Dendritic cell treated with granulocyte-macrophage colony-stimulating factor and Interleukin-4, amounts not matched to agents 40 ng/mL and 50 ng/mL, for 4 days (primary cell): ENCODE results near the gene SLC25A48.

ENCODE experiments used
- H3K27ac Mint-ChIP-seq: one replicate; pipeline ENCODE4 v1.8.0; 2022; ENCODE audit warnings: mild to moderate bottlenecking, mixed read lengths
- H3K27me3 Mint-ChIP-seq: one replicate; pipeline ENCODE4 v1.8.0; 2022; ENCODE audit warnings: mild to moderate bottlenecking, mixed read lengths
- H3K36me3 Mint-ChIP-seq: one replicate; pipeline ENCODE4 v1.8.0; 2022; ENCODE audit warnings: low read depth, mixed read lengths
- H3K4me1 Mint-ChIP-seq: one replicate; pipeline ENCODE4 v1.8.0; 2022; ENCODE audit warnings: low read depth, mixed read lengths
- H3K4me3 Mint-ChIP-seq: one replicate; pipeline ENCODE4 v1.8.0; 2022; ENCODE audit warnings: mild to moderate bottlenecking, moderate library complexity, mixed read lengths
- H3K9me3 Mint-ChIP-seq: one replicate; pipeline ENCODE4 v1.8.0; 2022; ENCODE audit warnings: mixed read lengths
- intact Hi-C: fragments of 100-400 bp; cut with micrococcal nuclease; formaldehyde crosslinking; loops from one replicate; pipeline ENCODE4 v1.15.0; 2022

SLC25A48 gene

DNA sequence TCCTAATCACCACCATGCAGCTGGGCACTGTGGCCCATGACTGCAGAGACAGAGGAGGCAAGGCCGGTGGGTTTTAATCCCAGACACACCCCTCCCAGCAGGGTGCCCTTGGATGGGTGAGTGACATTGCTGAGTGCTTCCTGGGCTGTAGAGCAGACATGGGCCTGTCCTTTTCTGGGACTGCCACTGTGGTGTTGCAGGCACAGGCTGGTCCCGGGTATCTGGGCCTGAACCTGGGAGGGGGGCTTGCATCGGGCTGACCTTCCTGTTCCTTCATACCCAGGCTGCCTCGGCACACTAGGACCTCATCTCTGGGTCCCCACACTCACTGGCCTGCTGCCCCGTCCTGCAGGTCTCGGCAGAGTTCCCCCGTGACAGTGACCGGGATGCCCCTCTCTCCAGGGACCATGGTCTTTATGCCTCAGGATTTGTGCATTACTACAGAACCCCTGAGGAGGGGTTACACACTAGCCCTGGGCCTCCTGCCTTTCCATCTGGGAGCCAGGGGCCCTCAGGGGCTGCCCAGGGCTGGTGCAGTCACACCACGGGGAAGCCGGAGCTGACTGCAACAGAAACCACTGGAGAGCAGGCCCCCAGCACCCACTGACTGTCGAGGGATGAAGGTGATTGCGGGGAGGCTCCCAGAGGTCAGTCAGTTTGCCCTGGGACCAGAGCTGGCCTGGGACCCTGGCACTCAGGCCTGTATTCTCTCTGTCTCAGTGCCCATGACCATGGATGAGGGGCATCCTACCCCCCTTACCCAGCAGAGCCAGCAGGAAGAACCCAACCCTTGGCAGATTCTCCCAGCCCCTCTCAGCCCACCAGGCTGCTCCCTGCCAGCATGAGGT, 8.9 kb upstream of the SLC25A48 start:
- Mint-ChIP-seq H3K4me3 (no peak overlapping the region), H3K27ac (no peak overlapping the region), H3K36me3 (no peaks in the 10 kb centered on the region), H3K4me1 (peaks cover 14% of the 10 kb centered on the region), H3K27me3 (peaks cover 26% of the 10 kb centered on the region), H3K9me3 (no peaks in the 10 kb centered on the region)
- intact Hi-C loops, result no loop called here

DNA sequence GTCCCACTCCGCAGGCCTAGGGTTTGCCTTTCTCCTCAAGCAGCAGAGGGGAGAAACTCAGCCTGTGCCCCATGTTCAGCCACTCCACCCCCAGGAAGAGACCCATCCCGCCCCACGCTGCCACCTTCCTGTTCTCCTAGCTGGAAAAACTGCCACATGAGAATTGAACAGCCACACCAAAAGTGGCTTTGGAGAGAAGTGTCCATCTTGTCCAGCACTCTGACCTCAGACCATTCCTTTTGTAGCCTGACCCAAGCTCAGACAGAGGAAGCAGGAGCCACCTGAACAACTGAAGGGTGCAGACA, 8.3 kb upstream of the SLC25A48 start:
- H3K27ac Mint-ChIP-seq, result no peak overlapping the region

DNA sequence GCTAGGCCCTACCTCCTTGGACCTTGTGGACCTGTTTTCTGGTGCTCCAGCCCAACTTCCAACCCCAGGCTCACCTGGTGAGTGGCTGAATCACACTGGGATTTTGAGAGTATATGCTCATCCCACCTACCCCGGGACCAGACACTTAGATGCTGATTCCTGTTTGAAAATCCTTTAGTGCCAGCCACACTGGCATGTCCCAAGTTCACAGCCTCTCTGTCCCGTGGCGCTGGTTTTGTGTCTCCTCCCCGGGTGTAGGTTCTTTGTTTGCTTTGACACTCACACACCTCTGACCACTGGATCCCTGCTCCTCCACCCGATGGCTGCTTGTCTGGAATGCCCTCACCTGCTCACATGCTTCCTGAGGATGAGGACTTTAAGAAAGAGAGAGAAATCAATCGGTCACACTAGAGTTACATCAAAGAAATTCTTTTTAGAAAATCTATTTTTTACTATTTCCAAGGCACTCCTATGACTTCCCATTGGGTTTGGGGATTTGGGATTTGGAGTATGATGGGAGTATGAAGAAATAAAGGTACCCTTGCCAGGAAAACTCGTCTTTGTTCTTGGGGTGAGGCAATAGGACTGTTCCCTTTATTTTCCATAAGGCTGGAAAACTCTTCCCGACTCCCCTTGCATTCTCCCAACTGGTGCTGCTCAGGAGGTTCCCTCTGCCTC, 7.3 kb upstream of the SLC25A48 start:
- H3K9me3 Mint-ChIP-seq, result no peaks in the 10 kb centered on the region
- H3K27me3 Mint-ChIP-seq, result peaks cover 39% of the 10 kb centered on the region
- intact Hi-C loops, result no loop called here
- peaks cover 26% of the 10 kb centered on the region for H3K4me1 Mint-ChIP-seq
- H3K27ac Mint-ChIP-seq, result no peak overlapping the region
- H3K36me3 Mint-ChIP-seq, result no peaks in the 10 kb centered on the region
- H3K4me3 Mint-ChIP-seq, result no peak overlapping the region

More for the DNA sequence above, 8.3 kb upstream of the SLC25A48 start:
- no peaks in the 10 kb centered on the region for H3K9me3 Mint-ChIP-seq
- no peak overlapping the region for H3K4me3 Mint-ChIP-seq
- intact Hi-C loops, result no loop called here
- no peaks in the 10 kb centered on the region for H3K36me3 Mint-ChIP-seq
- H3K27me3 Mint-ChIP-seq, result peaks cover 30% of the 10 kb centered on the region
- peaks cover 20% of the 10 kb centered on the region for H3K4me1 Mint-ChIP-seq

DNA sequence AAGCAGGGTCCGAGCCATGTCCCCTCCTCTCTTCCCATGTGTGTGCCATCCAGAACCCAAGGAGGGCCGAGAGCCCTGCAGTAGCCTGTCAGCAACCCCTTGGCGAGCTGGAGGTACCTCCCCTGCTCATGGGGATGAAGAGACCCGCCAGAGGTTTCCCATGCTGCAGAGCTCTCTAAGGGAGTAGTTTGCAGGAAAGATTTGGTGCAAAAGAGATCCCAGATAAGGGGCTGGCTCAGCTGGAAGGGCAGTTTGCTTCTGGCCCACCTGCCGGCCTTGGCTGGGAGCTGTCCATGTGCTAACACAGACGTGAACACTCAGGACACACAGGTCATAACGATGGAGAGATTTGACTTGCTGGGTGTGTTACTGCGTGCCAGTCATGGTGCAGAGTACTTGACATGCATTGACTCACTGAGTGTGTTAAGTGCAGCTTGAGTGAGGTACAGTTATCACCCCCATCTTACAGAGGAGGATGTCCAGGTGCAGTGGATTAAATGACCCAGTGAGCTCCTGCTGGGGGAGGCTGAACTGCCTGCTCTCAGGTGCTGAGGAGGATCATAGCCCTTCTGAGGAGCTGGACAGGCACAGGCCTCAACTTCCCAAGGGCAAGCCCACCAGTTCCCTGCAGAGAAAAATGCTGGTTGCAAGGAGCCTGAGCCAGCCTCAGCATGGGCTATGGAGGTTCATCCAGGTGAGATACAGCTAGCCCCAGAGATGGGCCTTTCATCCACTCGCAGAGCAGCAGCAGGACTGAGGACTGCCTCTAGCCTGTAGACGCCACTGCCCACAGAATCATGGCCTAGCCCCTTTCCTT, 6.3 kb upstream of the SLC25A48 start:
- Mint-ChIP-seq H3K27me3 (peaks cover 49% of the 10 kb centered on the region), H3K36me3 (no peaks in the 10 kb centered on the region), H3K4me3 (no peak overlapping the region), H3K9me3 (no peaks in the 10 kb centered on the region), H3K27ac (no peak overlapping the region), H3K4me1 (peaks cover 36% of the 10 kb centered on the region)
- intact Hi-C loops, result no loop called here

DNA sequence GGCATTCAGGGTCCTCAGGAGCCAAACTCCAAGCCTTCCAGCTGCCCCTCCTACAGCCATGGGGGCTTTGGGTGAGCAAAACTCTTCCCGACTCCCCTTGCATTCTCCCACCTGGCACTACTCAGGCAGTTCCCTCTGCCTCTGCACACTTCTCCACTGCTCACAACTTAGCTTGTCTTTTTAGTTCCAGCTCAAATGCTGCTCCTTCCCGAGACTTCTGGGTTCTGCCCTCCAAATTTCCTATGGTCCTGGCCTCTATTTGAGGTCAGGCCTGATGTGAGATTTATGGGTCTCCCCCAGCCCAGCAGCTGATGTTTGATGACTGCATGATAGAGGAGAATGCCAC, 5.7 kb upstream of the SLC25A48 start:
- no peak overlapping the region for H3K27ac Mint-ChIP-seq
- intact Hi-C loops, result no loop called here
- H3K4me1 Mint-ChIP-seq, result peaks cover 31% of the 10 kb centered on the region
- H3K27me3 Mint-ChIP-seq, result peaks cover 55% of the 10 kb centered on the region
- no peaks in the 10 kb centered on the region for H3K9me3 Mint-ChIP-seq
- H3K36me3 Mint-ChIP-seq, result no peaks in the 10 kb centered on the region
- no peak overlapping the region for H3K4me3 Mint-ChIP-seq

DNA sequence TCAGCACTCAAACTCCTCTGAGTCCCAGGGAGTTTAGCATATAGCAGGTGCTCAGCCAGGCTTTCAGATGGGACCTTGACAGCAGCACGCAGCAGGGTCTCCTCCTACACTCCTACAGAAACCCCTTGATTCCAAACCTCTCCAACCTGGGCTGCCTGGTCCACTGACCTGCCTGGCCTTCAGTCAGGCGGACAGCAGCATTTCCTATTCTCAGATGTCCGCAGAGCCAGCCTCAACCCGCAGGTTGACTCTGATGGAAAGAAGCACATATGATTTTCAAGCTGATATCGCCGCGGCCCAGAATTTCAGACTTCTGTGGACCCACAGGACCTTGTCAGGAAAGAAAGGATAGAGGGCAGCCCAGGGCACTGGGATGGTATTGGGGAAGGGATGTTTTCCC, 5.3 kb upstream of the SLC25A48 start:
- peaks cover 34% of the 10 kb centered on the region for H3K4me1 Mint-ChIP-seq
- H3K9me3 Mint-ChIP-seq, result no peaks in the 10 kb centered on the region
- intact Hi-C loops, result no loop called here
- peaks cover under 1% of the 10 kb centered on the region for H3K36me3 Mint-ChIP-seq
- H3K27me3 Mint-ChIP-seq, result peaks cover 59% of the 10 kb centered on the region
- no peak overlapping the region for H3K27ac Mint-ChIP-seq
- no peak overlapping the region for H3K4me3 Mint-ChIP-seq

DNA sequence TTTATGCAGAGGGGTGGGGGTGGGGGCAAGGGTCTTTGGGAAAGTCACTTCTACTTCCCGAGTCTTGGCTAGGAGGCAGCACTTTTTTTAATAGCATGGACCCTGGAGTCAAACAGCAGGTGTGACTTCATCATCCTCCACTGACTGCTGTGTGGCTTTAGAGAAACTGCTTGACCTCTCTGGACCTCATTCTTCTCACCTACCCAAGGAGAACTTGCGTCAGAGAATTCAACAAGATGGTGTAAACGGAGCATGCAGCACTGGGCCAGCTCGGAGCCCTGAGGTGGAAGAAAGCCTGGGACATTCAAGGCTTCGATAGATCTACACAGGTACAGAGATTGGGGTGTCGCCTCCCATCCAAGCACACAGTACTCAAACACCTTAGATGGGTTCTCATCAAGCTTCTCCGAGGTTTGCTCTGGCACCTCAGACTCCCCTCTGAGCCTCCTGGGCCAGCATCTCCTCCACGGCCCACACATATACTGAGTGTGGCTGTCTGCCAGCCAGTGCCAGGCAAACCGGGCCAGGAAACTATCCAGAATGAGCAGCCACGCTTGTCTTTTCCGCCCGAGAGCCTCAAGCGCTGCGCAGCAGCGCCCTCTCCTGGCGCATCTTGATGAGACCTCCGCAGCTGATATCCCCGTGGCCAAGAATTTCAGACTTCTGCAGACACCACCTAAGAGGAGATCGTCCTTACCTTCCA, 4.6 kb upstream of the SLC25A48 start:
- Mint-ChIP-seq H3K9me3 (no peaks in the 10 kb centered on the region), H3K27ac (peak overlapping the region; percentile 9), H3K4me1 (peaks cover 37% of the 10 kb centered on the region), H3K36me3 (peaks cover 7% of the 10 kb centered on the region), H3K27me3 (peaks cover 66% of the 10 kb centered on the region), H3K4me3 (no peak overlapping the region)
- intact Hi-C loops, result loop anchor here (1.0 to 10.0 kb wide), 3 partner anchors 57 to 365 kb away; no protein-coding TSS in a partner anchor

DNA sequence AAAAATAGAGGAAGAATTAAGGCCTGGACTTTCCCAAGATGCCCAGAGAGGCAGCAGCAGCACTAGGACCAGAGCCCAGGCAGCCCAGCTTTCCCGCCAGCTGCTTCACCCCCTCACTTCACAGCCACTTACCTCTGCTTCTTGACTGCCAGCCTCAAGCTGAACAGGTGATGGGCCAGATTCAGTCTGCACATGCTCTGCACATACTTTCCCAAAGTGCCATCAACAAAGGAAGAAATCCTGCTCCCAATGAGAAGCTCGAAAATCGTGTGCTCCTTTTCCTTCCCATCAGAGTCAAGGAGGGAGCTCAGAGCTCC, 4.1 kb upstream of the SLC25A48 start:
- Mint-ChIP-seq H3K9me3 (no peaks in the 10 kb centered on the region), H3K27ac (peak overlapping the region; percentile 9), H3K36me3 (peaks cover 12% of the 10 kb centered on the region), H3K27me3 (peaks cover 71% of the 10 kb centered on the region), H3K4me1 (peaks cover 37% of the 10 kb centered on the region), H3K4me3 (no peak overlapping the region)
- intact Hi-C loops, result loop anchor here (1.0 to 10.0 kb wide), 3 partner anchors 57 to 366 kb away; no protein-coding TSS in a partner anchor

DNA sequence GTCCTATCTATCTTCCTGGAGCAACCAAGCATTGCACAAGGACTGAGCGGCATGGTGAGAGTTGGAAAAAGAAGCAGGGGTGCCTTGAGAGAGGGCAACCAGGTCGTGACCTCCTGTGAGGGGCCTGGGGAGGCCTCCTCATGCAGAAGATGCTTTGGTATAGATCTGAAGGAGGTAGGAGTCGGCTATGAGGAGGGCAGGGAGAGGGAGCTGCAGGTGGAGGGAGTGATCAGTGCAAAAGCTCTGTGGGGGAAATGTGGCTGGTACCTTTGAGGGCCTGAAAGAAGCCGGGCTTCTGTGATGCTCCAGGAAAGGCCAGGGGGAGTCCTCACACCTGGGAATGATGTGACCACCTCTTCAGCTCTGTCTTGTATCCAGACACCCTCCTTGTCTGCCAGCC, 3.6 kb upstream of the SLC25A48 start:
- Mint-ChIP-seq H3K27ac (peak overlapping the region; percentile 9), H3K4me3 (no peak overlapping the region), H3K9me3 (no peaks in the 10 kb centered on the region), H3K36me3 (peaks cover 16% of the 10 kb centered on the region), H3K27me3 (peaks cover 74% of the 10 kb centered on the region), H3K4me1 (peaks cover 37% of the 10 kb centered on the region)
- intact Hi-C loops, result loop anchor here (1.0 to 10.0 kb wide), 3 partner anchors 56 to 366 kb away; no protein-coding TSS in a partner anchor

DNA sequence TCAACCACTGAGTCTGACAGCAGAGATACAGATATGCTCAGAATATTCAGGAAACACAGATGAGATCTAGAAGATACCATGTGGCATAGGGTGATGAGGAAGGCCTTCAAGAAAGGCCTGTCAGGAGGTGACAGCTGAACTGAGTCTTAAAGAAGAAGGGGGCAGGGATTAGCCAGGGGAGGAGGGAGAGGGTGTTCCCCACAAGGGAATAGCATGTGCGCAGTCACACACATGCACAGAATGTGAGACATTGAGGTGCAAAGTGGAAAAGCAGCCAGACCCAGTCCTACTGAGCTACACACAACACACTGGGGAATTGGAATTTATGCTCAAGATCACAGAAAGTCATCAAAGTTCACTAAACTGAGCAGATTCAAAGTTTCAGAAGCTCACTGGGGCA, 3.0 kb upstream of the SLC25A48 start:
- intact Hi-C loops, result loop anchor here (5.0 to 10.0 kb wide), 2 partner anchors 56 to 367 kb away; no protein-coding TSS in a partner anchor
- H3K4me3 Mint-ChIP-seq, result no peak overlapping the region
- no peaks in the 10 kb centered on the region for H3K9me3 Mint-ChIP-seq
- peaks cover 75% of the 10 kb centered on the region for H3K27me3 Mint-ChIP-seq
- peak overlapping the region; percentile 9 for H3K27ac Mint-ChIP-seq
- peaks cover 20% of the 10 kb centered on the region for H3K36me3 Mint-ChIP-seq
- peaks cover 38% of the 10 kb centered on the region for H3K4me1 Mint-ChIP-seq

DNA sequence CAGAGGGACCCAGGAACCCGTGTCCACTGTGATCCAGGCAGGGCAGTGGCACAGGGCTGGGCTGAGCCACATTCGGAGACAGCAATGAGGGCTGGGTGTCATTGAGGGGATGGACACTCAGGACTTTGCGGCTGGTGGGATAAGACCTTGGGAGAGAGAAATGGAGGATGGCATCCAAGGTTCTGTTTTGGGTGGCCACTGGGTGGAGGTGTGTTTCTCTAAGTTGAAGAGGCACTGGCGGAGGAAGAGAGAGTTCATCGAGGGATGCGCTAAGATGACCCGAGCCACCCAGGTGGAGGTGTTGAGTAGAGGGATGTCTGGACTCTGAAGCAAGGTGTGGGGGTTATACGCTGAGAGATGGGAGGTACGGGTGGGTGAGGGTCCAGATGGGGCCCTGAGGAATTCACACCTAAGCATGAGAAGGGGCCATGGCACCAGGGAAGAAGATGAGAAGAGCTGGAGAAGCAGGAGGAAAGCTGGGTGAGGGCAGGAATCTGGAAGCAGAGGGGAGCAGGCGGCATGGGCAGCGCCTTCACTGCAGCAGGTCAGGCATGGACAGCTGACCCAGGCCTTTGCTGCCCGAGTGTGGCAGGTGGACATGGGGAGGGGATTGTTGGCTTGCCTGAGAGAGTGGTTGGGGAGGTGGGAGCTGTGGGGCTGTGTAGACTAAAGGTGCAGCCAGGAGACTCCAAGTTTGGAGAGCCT, 2.5 kb upstream of the SLC25A48 start:
- Mint-ChIP-seq H3K27me3 (peaks cover 77% of the 10 kb centered on the region), H3K4me1 (peaks cover 43% of the 10 kb centered on the region), H3K9me3 (no peaks in the 10 kb centered on the region), H3K4me3 (no peak overlapping the region), H3K36me3 (peaks cover 25% of the 10 kb centered on the region), H3K27ac (peak overlapping the region; percentile 6)
- intact Hi-C loops, result loop anchor here (5.0 to 10.0 kb wide), 2 partner anchors 55 to 367 kb away; no protein-coding TSS in a partner anchor

DNA sequence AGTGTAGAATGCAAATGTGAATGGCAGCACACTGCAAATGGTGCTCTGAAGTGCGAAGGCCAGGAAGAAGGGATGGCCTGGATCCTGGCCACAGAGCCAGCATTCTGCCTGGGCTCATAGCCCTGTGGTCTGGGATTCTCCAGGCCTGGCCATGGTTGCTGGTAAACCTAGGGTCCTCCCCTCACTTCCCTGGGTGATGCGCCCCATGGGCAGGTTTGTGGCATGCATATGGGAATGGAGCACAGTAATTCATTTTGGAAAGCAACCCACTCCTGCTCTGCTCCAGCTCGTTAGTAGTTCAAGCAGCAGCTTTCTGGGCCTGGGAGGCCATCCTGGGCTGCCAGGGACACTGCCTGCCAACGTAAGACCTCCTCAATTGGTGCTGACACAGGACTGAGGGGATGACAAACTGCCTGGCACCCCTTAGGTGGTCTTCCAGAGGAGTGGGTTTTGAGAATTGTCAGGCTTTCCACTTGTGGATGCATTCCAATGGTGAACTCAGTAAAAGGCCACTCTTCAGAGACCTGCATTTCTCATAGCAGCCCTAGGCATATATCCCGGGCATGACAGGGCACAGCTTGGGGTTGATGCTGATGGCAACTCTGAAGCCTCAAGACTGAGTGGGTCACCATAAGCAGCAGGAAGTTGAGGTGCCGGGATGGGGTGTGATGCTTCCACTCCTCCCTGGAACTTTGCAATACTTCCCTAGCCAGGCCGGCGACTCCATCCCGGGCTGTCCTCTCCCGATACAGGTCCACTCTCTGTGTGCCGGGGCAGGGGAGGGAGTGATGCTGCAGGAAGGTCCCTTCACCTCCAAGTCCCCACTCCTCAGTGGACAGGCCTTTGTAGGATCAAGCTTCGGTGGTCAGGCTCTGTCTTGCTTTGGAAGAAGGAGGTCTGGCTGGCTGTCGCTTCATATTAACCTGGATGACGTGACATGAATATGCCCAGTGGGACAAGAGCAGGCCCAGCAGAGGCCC, 1.2 kb upstream of the SLC25A48 start:
- intact Hi-C loops, result loop anchor here (5.0 to 10.0 kb wide), 2 partner anchors 54 to 368 kb away; no protein-coding TSS in a partner anchor
- peaks cover 55% of the 10 kb centered on the region for H3K4me1 Mint-ChIP-seq

More for the DNA sequence above, 1.2 kb upstream of the SLC25A48 start:
- peaks cover 38% of the 10 kb centered on the region for H3K36me3 Mint-ChIP-seq
- H3K27ac Mint-ChIP-seq, result no peak overlapping the region
- H3K27me3 Mint-ChIP-seq, result peaks cover 83% of the 10 kb centered on the region
- H3K4me3 Mint-ChIP-seq, result peak overlapping the region; percentile 85
- H3K9me3 Mint-ChIP-seq, result peaks cover 9% of the 10 kb centered on the region
